Putamen (tissue), 1 donor: ENCODE measurements around the gene ZBTB8OS.

Experiments
- DNase-seq: peaks from one replicate; pipeline ENCODE4 v3.0.0-alpha.2; 2016; ENCODE audit warnings: low spot score

ZBTB8OS gene

DNA sequence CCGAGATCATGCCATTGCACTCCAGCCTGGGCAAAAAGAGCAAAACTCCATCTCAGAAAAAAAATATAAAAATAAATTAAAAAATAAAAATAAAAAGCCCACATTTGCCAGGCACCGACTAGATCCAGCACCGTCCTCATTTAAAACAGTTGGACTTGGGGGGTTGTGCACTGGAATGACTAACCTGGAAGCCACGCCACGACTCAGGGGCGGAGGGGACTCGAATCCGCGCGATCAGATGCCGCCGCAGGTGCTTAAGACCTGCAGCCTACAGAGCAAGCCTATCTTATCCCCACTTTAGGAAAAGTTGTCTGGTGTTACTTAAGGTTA lies 38.5 kb downstream of the ZBTB8OS start:
- no peak for DNase-seq

DNA sequence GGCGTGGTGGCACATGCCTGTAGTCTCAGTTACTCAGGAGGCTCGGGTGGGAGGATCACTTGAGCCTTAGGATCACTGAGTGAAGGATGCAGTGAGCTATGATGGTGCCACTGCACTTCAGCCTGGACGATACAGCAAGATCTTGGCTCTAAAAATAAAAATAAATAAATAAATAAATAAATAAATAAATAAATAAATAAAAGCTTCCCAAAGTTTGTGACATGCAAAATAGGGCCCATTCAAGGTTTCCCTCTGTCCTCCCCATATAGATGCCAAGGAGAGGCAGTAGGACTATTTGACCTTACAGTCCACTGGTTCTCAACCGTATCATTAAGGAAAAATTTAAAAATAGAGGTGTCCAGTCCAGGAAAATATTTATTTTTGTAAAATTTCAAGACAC lies 41.2 kb downstream of the ZBTB8OS start:
- DNase-seq, result no peak

DNA sequence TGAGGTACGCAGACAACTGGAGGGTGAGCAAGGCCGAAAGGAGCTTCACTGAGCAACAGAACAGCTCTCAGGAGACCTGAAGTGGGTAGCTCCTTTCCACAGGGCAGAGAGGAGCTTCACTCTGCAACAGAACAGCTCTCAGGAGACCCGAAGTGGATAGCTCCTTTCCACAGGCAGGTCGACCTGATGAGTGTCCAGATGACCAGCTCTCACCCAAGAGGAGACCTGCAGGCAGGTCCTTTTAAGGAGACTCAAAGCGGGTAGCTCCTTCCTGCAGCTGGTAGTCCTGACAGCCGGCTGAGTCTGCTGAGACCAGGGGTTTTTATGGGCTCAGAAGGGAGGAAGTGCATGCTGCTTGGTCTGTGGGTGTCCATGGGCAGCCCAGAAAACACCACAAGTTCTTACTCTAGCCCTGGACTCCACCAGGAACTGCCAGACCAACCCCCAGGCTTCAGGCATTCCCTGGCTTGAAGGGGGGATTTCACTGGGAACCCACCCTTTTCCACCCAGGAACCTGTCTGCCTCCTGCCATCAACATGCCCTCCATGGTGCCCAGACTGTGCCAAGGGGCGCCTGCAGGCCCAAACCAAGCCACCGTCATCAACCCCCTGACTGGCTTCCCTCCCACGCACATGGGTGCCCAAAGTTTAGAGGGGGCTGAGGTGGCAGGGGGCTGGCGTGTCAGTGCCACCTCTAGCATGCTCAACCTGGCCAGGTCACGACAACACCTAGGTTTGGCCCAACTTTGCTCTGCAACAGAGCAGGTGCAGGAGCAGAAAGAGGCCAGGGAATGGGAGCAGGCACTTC lies 43.6 kb downstream of the ZBTB8OS start:
- no peak for DNase-seq

DNA sequence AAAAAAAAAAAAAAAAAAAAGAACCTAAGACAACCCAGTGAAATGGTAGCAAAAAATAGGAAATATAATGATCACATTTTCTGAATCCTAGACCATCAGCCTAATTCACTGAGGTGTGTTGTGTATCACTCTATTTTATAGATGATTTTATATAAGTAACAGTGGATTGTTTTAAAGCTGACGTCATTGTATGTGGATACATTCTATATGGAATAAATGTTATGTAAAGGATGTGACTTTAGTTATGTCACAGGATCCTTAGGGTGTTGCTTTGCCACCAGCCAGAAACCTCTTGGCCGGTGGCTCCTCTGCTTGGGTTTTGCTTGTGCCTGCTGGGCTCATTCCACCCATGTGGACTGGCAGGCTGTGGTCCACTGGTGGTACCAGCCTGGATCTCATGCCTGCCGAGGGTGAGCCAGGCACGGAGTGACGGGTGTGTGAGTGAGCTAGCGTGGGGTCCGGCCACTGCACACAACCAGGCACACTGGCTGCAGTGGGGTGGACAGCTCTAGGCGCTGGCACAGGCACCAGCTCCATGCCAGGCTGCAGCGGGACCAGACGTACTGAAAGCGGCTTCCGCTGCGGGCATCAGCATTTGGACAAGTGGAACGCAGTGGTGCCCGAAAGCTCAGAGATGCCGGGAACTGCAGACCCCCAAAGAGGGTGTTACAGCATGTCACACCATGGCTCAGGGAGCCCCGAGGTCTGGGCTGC lies 44.5 kb downstream of the ZBTB8OS start:
- no peak for DNase-seq

DNA sequence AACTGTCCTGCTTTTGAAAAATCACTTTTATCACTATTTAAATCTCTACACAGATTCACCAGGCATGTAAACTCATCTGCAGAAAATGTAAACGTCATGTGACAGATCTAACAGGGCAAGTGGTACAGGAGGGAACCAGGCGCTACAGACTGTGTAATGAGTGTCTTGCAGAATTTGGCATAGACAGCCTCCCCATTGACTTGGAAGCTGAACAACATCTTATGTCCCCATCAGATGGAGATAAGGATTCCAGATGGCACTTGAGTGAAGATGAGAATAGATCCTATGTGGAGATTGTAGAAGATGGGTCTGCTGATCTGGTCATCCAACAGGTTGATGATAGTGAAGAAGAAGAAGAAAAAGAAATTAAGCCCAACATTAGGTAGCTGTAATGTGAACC lies 50.3 kb downstream of the ZBTB8OS start:
- DNase-seq, result no peak

DNA sequence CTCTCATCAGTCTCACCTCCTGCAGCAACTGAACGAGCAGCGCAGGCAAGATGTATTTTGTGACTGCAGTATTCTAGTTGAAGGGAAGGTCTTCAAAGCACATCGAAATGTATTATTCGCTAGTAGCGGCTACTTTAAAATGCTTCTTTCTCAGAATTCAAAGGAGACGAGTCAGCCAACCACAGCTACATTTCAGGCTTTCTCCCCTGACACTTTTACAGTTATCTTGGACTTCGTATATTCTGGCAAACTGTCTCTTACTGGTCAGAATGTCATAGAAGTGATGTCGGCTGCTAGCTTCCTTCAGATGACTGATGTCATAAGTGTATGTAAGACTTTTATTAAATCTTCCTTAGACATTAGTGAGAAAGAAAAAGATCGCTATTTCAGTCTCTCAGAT lies 57.4 kb downstream of the ZBTB8OS start:
- no peak for DNase-seq

DNA sequence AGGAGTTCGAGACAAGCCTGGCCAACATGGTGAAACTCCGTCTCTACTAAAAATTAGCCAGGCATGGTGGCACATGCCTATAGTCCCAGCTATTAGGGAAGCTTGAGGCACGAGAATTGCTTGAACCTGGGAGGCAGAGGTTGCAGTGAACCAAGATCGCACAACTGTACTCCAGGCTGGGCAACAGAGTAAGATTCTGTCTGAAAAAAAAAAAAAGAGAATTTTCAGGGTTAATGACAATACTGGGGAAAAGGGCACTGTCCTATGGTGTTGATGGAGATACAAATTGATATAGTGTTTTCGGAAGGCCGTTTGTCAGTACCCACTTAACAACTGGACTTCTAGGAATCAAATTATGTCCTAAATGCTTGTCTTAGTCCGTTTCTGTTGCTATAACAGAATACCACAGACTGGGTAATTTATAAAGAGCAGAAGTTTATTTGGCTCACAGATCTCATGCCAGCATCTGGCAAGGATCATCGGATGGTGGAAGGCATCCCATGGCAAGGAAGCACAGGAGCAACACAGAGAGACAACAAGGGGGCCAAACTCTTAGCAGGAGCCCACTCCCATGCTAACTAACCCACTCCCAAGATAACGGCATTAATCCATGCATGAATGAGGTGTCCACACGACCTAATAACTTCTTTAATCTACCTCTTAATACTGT lies 69.9 kb downstream of the ZBTB8OS start:
- DNase-seq, result no peak
